ENCODE measurements around the gene MDK.

- no peak for TF ChIP-seq CTCF (IDR thresholded peaks at IDR 0.05 in 8 of 11, conservative IDR thresholded peaks at IDR 0.05 in 3 of 11)
- no peak for TF ChIP-seq POLR2A (IDR thresholded peaks at IDR 0.05)
These were observed 46.2 kb upstream of the MDK start for GRCh38 chr11:46335271-46335670.
